Stimulated activated CD8-positive, alpha-beta memory T cell treated with anti-CD3 and anti-CD28 coated beads, Interleukin-4, amount 100 ng/mL, for 24 hours (primary cell): ENCODE results near the gene COL5A1.

Experiments used
- DNase-seq: peaks from one replicate; pipeline ENCODE4 v3.0.0-alpha.2; 2020; ENCODE audit warnings: low read depth

Gene COL5A1

DNA sequence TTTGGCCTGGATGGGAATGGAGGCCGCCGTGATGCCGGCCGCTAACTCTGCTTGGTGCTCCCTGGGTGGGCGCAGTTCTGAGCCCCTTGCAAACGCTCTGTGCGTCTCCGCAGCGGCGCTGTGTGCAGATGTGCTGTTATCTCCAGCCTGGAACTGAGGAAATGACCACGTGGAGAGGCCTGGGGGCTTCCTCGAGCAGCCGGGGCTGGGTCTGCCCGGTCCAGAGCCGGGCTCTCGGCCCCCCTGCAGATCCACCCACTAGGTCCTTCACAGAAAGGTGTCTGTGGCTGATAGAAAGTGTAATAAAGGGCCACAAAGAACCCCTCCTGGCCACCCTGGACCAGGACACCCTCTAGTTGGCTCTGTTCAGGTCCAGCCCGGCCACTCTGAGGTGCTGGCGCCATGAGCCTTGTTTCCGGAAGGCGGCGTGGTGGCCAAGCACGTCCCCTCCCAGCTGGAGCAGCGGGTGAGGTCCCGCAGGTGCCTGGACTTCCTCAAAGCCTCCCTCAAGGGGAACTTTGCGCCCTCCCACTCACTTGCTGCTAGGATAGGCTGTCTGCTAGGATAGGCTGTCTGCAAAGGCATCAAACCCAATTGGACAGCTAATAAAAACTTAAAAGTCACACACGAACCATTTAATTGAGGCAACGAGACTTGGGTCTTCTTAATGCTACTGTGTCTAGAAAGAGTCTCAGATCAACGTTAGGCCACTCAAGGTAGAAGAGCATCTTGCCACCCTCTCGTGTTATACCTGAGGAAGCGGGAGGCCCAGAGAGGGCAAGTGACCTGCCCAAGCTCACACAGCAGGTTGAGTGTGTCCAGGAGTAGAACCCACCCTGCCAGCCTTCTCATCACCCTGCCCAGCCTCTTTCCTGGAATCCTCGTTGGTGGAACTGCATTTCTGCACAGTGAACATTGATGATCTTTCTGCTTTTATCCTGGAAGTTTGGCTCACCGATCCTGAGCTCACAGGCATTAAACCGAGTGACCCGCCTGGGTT is 129.7 kb downstream of the COL5A1 start:
- no peak for DNase-seq

DNA sequence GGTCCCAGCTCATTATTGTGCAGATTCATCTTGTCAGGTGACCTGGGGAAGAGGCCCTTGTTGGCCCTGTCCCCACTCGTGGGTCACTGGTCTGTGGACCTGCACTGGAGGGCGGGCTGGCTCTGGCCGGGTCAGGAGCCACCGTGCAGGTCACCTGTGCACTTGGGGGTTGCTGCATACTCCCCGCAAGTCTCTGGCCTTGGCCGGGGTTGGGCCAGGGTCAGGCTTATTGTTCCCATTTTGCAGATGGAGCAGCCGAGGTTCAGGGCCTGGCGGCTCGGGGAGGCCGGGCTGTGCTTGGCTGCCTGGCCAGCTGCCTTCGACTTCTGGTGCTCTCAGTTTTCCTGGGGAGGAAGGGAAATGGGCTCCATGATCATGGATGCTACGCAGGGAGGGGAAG is 130.7 kb downstream of the COL5A1 start:
- no peak for DNase-seq

DNA sequence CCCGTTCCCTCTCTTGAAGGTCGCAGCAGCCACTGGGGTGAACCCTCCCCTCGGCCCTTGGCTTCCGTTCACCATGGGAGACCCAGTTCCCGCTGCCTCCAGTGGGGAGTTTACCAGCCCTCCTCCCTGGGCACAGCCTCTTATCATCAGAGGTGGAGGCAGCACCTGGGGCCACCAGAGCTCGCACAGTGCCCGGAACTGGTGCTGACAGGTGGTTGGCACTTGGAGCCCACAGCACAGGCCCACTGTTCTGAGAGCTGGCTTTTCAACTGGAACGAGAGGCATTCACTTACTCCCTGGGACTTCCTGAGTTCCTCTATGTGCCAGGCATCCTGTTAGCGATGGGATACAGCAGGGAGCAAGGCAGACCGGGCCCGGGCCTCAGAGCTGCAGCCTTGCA is 132.2 kb downstream of the COL5A1 start:
- DNase-seq = no peak

DNA sequence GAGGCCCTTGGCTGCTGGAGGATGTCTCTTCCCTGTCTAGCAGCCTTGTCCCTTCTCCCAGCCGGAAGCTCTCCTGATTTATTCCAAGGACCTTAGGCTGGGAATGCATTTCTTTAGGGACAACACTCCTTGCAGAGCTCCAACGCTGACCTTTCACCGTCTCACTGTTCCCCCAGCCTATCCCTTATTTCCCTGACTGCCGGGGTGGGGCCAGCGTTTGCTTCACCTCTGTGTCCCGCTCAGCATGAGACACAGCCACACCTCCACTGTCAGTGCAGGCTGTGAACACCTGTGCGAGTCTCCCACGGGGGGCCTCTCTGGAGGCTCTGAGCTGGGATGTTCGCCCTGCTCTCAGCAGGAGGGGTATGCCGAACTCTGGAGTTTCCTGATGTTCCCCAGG is 132.8 kb downstream of the COL5A1 start:
- DNase-seq = no peak

DNA sequence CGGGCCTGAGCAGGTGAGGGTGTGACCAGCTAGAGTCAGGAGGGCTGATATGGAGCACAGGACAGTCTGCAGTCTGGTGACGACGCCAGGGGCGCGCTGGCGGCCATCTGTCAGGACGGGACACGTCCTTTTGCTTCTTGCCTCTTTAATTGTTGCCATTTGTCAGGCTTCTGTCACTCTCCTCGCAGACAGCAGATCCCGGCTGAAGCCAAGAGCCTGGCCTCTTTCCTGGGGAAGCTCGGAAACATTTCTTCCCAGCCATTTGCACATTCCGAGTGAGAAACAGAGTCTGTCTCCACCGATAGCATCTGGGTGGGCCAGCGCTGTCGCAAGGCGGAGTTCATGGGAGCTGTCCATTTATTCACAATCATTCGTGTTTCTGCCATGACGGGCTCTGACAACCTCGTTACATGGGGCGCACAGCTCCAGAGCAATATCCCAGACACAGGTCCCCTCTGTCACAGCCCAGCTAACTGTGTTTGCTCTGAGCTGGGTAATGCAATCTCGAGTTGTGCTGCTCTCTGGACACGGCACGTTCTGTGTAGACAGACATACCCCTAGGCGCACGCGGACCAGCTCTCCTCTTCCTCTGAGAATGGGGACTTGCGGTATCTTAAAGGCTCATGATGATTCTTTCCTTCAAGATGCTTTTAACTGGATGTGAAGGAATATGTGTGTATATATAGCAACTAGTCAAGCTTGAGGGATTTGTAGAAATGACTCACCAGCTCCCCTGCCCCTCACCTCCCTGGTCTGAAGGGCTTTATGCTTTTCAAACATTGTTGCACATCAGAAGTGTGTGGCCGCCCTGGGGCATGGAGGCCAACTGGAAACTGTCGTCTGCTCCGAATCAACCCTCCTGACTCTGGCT is 133.7 kb downstream of the COL5A1 start:
- no peak for DNase-seq

DNA sequence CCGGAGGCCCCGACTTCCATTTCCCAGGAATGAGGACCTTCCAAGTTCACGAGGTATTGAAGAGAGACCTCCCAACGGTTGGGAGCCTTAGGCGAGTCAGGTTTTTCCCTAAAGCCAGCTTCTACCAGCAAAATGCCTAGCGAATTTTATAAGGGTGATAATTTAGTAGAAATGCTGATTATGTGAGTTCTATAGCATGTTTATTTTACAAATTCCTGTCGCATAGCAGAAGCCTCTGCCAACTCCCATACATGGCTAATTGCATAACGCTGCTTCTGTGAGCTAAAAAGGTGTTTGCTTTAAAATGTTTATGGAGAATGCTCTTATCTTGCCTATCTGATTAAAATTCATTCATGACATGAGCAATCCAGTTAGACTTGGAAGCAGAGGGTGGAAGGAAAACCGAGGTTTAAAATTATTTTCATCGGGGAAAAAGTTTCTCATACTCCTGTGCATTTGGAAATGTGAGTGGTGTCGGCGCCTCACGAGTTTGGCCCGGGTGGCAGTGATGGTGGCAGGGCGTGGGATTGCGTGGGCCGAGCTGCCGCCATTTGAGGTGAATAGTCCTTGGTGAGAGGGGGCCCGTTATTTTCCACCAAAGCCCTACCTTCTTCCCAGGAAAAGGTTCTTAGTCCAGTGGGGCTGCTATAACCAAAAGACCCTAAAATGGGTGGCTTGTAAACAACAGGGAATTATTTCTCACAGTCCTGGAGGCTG is 134.6 kb downstream of the COL5A1 start:
- no peak for DNase-seq

DNA sequence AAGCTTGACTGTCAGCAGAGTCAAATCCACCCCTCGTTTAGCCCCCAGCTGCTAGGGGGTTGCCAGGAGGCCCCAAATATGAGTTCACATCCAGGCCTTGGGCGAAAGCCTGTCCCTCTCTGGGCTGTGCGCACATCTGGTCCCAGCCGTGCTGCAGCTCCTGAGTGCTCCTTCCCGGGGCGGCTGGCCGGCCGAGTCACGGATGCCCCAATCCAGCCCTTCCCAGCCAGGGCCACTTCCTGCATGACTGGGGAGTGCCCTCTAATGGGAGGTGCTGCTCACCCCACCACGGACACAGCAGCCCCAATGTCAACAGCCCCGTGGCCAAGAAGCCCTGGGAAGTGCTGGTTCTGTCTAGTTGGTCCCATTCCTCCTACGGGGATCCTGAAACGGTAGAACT is 135.6 kb downstream of the COL5A1 start:
- DNase-seq = no peak

DNA sequence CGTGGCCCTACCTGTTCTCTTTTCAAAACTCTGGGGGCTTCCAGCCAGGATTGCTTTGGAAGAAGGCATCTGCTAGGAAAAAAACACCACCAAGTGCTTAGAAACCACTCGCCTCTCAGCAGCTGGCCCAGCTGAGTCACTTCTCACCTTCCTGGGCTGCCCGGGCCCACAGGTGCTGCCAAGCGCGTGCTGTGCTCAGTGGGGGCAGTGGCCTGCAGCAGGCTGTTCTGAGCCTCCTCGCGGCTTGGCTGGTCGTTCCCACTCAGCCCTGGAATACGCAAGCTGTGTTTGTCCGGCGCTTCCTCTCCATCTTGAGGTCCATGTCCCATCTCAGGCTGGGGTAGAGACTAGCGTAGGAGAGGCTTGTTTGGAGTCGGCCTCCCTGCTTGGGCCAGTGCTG is 136.6 kb downstream of the COL5A1 start:
- no peak for DNase-seq

DNA sequence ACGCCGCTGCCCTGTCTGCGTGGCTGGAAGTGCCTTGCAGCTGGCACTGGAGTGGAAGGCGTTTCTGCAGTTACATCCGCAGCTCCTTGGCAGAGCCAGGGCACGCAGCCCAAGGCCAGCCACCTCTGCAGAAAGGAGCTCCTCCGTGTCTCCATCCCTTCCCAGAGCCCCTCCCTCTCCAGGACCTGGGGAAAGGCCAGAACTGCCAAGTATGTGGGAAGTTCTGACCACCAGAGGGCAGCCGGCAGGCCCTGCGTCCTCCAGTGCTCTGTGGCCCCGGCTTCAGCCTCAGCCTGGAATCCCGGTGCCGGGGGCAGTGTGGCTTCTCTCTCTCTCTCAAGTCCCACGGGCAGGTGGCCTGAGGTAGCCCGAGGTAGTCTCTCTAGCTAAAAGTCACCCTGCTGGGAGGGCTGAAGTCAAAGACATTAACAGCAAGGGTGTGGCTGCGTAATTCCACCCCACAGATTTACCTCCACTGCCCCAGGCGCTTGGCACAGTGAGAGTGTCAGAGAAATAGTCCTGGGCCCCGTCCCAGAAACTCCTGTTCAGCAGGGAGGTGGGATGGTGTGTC is 137.3 kb downstream of the COL5A1 start:
- DNase-seq = no peak

DNA sequence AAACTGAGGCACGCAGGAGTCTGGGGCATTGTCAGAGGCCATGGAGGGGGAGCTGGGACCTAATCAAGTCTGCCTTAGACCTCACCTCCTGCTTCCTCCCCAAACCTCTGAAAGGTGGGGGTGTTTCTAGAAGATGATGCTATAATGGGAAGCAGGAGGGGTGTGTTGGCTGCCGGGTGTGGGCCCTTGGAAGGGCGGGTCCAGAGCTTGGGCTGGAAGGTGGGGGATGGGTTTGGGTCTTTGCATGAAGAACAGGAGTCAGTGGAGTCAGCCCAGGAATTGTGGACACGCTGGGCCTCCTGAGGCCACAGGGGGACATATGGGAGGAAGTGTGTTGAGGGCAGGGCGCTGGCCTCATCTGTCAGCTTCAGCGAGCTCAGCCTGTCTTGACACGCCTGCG is 138.0 kb downstream of the COL5A1 start:
- DNase-seq = no peak

DNA sequence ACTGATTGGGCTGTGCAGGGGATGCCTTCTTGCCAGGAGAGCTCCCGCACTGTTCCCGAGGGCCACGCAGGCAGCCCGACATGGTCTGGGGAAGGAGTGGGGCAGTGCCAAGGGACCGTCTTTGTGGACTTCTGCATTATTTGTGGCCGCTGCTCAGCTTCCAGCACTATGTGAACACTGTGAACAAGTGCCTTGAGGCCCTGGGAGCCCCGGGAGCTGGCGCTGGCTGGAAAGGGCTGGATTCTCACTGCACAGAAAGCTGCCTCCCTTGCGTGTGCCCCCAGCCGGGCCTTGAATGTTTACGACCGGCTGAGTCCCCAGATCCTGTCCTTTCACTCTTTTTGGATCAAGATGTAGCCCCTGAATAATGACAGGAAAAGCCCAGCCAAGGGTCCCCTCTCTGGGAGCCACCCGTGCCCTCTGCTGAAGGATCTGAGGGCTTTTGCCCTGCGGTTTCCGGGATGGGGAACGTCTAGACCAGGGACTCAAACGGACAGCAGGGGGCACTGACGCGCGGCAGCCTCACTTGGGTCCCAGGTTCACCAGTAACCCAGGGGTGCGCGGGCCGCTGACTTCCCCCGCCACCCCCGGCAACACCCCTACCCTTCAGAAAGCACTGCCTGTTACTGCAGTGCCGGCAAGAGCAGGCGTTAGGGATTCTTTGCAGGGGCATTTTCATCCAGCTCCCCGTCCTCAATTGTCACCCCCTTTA is 140.1 kb downstream of the COL5A1 start:
- DNase-seq = no peak

DNA sequence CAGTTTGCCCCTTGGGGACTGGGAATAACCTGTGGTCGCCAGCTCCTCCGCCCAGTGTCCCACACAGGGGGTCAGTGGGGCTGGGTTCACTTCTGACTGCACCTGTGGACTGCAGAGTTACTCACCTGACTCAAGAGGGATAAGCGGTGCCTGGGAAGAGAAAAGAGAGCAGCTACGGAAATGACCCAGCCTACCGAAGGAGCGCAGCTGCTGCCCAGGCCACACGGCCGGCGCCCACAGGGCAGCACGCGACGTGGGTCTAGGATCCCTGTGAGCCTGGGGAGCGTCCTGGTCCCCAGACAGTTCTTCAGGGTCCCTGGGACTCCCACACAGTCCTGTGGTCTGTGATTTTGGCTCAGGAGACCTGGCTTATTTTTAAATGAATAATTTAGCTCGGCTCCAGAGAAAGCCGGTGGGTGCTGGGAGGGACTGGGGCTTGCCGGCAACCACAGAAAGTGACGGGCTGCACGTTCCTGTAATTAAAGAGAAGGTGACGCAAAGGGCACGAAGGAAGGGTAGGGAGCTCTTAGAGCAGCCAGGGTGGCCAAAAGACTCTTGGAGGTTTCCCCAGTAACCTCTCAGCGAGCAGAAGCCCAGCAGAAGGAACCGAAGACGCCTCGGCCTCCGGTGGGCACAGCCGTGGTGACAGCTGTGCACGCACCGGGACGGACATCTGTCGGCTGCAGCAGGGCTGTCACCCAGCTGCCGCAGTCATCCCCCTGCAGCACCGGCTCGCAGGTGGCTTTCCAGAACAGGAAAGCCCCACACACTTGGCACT is 141.5 kb downstream of the COL5A1 start:
- no peak for DNase-seq

DNA sequence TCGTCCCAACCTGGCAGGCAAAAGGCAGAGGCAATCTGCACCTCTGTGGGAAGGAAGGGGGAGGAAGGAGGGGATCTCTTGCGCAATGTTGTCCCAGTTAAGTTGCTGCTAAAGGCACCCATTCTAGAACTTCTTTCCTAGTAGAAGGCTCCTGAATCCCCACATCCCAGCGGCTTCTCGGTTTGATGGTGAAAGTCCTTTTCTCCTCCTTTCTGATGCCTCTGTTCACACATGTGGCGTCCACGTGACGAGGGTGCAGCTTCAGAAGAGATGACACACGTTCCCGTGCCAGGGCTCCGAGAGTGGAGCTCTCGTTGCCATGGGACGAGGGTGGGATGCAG is 142.1 kb downstream of the COL5A1 start:
- DNase-seq = no peak

DNA sequence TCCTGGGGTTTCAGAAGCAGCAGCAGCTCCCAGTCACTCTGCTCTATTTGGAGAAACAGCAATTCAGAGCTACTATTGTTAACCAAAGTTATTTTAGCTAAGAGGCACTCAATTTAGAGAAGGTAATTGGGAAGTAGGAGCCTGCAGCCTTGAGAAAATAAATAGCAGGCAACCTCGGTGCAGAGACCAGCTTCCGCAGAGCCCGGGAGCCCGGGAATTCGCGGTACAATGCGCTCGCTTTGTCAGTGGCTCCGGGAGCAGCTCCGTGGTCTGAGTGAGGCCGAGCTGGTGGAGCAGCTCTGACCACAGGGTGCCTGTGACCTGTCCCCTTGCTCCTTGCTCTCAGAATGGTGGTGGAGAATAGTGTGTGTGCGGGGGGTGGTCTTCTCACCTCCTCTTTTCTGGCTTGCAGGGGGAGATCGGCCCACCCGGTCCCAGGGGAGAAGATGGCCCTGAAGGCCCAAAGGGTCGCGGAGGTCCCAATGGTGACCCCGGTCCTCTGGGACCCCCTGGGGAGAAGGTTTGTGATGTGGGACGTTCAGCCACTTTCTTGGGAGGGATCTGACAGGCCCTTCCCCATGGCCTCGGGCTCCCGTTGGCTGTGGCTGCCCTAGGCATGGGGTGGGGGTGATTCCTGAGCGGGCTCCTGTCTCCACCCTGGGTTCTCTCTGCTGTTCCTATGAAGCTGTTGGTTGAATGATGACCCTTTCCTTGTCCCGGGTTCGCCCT is 143.1 kb downstream of the COL5A1 start:
- no peak for DNase-seq

DNA sequence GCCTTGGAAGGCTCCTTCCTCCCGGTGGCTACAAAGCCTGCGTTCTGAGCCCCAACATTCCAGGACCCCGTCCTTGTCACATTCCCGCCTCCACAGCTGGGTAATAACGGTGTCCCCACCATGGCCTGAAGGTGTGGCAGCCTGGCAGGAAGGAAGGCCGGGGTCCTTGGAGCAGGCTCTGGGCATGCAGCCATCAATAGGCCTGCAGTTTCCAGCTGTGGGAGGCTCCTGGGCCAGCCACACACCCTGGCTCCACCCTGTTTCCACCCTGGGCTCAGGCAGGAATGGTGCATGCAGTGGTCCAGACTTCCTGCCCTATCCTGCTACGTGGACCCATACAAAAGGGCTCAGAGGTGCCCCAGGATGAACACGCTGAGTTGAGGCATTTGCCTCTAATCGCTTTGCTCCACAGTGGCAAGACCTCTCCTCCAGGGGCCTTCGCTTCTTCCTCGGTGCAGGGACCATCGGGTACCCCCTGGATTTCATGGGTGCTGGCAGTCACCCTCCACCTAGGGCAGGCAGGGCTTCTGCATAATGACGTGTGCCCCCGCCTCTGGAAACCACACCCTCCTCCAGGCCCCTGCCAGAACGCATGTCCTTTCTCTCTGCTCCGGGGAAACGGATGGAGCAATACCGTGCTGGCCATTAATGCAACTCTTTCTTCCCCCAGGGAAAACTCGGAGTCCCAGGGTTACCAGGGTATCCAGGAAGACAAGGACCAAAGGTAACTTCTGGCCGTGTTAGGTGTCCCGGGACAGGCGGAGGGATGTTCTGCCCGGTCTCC is 143.9 kb downstream of the COL5A1 start:
- DNase-seq = no peak

DNA sequence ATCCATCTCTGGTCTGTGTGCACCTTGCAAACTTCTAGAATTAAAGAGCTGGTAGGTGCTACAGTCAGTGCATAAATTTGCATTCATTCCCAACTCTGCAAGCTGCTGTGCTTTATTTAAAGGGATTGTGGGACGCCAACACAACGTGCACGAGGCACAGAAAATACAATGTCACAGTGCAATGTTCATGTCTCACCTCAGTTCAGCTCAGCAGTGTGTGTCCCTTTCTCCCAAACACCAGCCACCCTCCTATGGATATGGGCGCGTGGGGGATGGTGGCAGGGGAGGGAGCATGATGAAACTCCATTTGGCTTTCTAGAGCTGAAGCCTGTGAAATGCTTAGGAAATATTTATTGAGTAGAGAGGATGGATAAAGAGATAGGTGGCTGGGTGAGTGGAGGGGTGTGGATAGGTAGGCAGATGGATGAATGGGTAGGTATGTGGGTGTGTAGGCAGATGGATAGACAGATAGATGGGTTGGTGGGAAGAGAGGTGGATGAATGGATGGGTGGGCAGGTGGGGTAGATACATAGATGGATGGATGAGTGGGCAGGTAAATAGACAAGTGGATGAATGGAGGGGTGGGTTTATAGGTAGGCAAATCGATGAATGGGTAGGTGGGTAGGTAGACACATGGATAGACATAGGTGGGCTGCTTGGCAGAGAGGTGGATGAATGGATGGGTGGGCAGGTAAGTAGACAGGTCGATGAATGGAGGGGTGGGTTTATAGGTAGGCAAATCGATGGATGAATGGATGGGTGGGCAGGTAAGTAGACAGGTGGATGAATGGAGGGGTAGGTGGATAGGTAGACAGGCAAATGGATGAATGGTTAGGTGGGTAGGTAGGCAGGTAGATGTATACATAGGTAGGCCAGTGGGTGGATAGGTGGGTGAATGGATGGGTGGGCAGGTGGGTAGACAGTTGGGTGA is 146.3 kb downstream of the COL5A1 start:
- DNase-seq = no peak

DNA sequence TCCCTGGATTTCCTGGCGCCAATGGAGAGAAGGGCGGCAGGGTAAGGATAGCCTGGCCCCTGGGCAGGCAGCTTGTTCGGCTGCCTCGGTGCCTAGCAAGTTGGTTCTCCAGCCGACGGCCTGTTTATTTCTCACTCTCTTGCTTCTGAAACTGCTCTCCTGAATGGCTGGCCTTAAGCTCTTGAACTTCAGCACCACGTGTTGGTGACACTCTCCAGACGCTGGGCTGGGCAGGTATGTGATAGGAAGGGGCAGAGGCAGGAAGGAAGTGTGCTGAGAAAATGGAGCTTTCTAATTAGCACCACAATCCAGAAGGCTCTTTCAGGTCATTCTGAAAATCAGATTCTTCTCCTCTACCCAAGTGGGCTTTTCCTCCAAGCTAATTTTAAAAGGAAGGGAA is 147.6 kb downstream of the COL5A1 start:
- DNase-seq = no peak

DNA sequence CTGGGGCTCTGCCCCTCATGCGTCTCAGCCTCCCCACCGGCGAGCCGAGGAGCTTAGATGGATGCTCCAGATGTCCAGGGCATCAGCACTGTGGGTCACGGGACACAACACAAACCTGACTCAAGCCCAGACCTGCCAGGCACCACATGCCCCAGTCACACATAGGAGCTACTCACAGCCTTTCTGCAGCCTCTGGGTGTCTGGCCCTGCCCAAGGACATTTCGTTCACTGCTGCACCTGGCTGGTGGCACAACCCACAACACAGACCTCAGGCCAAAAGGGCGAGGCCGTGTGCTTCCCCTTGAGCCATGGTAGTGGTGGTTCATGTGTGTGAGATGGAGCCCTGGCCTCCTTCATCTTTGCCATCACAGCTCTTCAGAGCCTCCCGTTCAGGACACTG is 149.4 kb downstream of the COL5A1 start:
- no peak for DNase-seq
